ENCODE measurements around the gene FAM118B. TPM values are rescaled to one million over a fixed set of nuclear protein-coding genes. Genes with fewer than 3 reads are reported as not detected.

FAM118B gene
- total RNA-seq, 1 experiment from 2014 or later: 13.1 TPM

GRCh38 chr11:126163779-126164178, 47.8 kb upstream of the FAM118B start:
- no peak overlapping the region for H2AFZ ChIP-seq
- H3K27ac ChIP-seq: no peak overlapping the region
- H3K4me2 ChIP-seq: no peak overlapping the region
- H3K27me3 ChIP-seq (ENCODE audit: insufficient read depth, low read depth): no peaks in the 10 kb centered on the region
- DNase-seq: no peak
- TF ChIP-seq CTCF (conservative IDR thresholded peaks at IDR 0.05): no peak
- TF ChIP-seq EZH2 (IDR thresholded peaks at IDR 0.05; ENCODE audit: low read depth): no peak
- H3K9me2 ChIP-seq (ENCODE audit: insufficient read depth): no peaks in the 10 kb centered on the region
- no peaks in the 10 kb centered on the region for H4K20me1 ChIP-seq (ENCODE audit: insufficient read depth)
- ChIA-PET POLR2A (ENCODE audit: unreplicated experiment) (interaction anchor here (0.6 kb wide), 1 partner anchor 32 kb away, joined by 3 read pairs; no protein-coding TSS in a partner anchor), CTCF (no interaction called here)
- no TSS peak for BruUV-seq (replicated peaks)
- no peaks in the 10 kb centered on the region for H3K9me3 ChIP-seq (ENCODE audit: insufficient read depth, low read depth)
- H3K79me2 ChIP-seq (ENCODE audit: low read depth): no peaks in the 10 kb centered on the region
- H3F3A ChIP-seq (ENCODE audit: insufficient read depth, low read depth): no peaks in the 10 kb centered on the region
- H3K36me3 ChIP-seq (ENCODE audit: low read depth): no peaks in the 10 kb centered on the region
- no peaks in the 10 kb centered on the region for H3K4me1 ChIP-seq (replicated peaks; ENCODE audit: insufficient read depth)
- H3K4me3 ChIP-seq: no peak overlapping the region
- intact Hi-C loops (cut with micrococcal nuclease; ENCODE audit: unreplicated experiment): no loop called here

GRCh38 chr11:126164781-126165180, 46.8 kb upstream of the FAM118B start:
- H3K79me2 ChIP-seq (ENCODE audit: low read depth): no peaks in the 10 kb centered on the region
- H3K9me2 ChIP-seq (ENCODE audit: insufficient read depth): no peaks in the 10 kb centered on the region
- TF ChIP-seq CTCF (conservative IDR thresholded peaks at IDR 0.05) (no peak), EZH2 (IDR thresholded peaks at IDR 0.05; ENCODE audit: low read depth) (no peak)
- CTCF ChIA-PET: no interaction called here
- intact Hi-C loops (cut with micrococcal nuclease; ENCODE audit: unreplicated experiment): no loop called here
- H3F3A ChIP-seq (ENCODE audit: insufficient read depth, low read depth): no peaks in the 10 kb centered on the region
- POLR2A ChIA-PET (ENCODE audit: unreplicated experiment): interaction anchor here (0.7 kb wide), 1 partner anchor 44 kb away, joined by 13 read pairs; no protein-coding TSS in a partner anchor
- DNase-seq: no peak
- H4K20me1 ChIP-seq (ENCODE audit: insufficient read depth): no peaks in the 10 kb centered on the region
- H3K9me3 ChIP-seq (ENCODE audit: insufficient read depth, low read depth): no peaks in the 10 kb centered on the region
- no TSS peak for BruUV-seq (replicated peaks)
- H3K27ac ChIP-seq: no peak overlapping the region
- no peaks in the 10 kb centered on the region for H3K36me3 ChIP-seq (ENCODE audit: low read depth)
- H2AFZ ChIP-seq: no peak overlapping the region
- no peaks in the 10 kb centered on the region for H3K4me1 ChIP-seq (replicated peaks; ENCODE audit: insufficient read depth)
- H3K27me3 ChIP-seq (ENCODE audit: insufficient read depth, low read depth): no peaks in the 10 kb centered on the region
- H3K4me2 ChIP-seq: no peak overlapping the region
- no peak overlapping the region for H3K4me3 ChIP-seq

DNA sequence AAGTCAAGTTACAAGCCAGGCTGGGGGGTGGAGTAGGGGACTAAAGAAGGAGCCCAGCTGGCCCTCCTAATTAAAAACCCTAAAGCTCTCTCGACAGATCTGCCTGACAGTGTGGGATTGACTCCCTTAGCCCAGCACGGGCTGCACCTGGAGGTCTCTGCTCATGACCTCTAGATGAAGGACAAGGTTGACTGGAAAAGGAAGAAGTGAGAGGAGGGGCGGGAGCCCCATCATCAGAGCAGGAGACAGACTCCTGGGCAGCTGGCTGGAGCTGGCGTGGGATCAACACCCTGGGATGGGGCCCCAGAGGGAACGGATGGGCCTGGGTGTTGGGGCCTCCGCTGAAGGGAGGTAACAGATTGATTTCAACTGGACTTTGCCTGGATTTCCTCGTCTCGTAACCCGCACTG, 46.3 kb upstream of the FAM118B start:
- H3K4me2 ChIP-seq: no peak overlapping the region
- BruUV-seq (replicated peaks): no TSS peak
- CTCF ChIA-PET: no interaction called here

More for the DNA sequence above, 46.3 kb upstream of the FAM118B start:
- Histone ChIP-seq H4K20me1 (ENCODE audit: insufficient read depth) (no peaks in the 10 kb centered on the region), H3K9me3 (ENCODE audit: insufficient read depth, low read depth) (no peaks in the 10 kb centered on the region), H2AFZ (no peak overlapping the region), H3K79me2 (ENCODE audit: low read depth) (no peaks in the 10 kb centered on the region), H3K27ac (no peak overlapping the region), H3K4me3 (no peak overlapping the region), H3K27me3 (ENCODE audit: insufficient read depth, low read depth) (no peaks in the 10 kb centered on the region), H3F3A (ENCODE audit: insufficient read depth, low read depth) (no peaks in the 10 kb centered on the region), H3K9me2 (ENCODE audit: insufficient read depth) (no peaks in the 10 kb centered on the region), H3K4me1 (replicated peaks; ENCODE audit: insufficient read depth) (no peaks in the 10 kb centered on the region), H3K36me3 (ENCODE audit: low read depth) (no peaks in the 10 kb centered on the region)
- TF ChIP-seq EZH2 (IDR thresholded peaks at IDR 0.05; ENCODE audit: low read depth): no peak
- no peak for TF ChIP-seq CTCF (conservative IDR thresholded peaks at IDR 0.05)
- DNase-seq: no peak
- POLR2A ChIA-PET (ENCODE audit: unreplicated experiment): no interaction called here
- intact Hi-C loops (cut with micrococcal nuclease; ENCODE audit: unreplicated experiment): no loop called here

All from PC-9 (cell line).